Trophoblast cell (in vitro differentiated cells and primary cell): ENCODE data around the gene MAMDC2.

Experiments
- DNase-seq, 2 donors: peaks; one replicate each; pipeline ENCODE4 v3.0.0-alpha.2; 2016
- H2AFZ ChIP-seq: 2 replicates; pipeline ENCODE4 v1.6.1; 2013; ENCODE audit warnings: low read length, moderate library complexity, mild to moderate bottlenecking; ENCODE audit not compliant: insufficient read depth, poor library complexity
- H2AK5ac ChIP-seq: 2 replicates; pipeline ENCODE4 v1.6.1; 2013; ENCODE audit warnings: mild to moderate bottlenecking, low read length
- H2BK120ac ChIP-seq: 2 replicates; pipeline ENCODE4 v1.6.1; 2013; ENCODE audit warnings: low read length, mild to moderate bottlenecking, moderate library complexity; ENCODE audit not compliant: insufficient read depth, poor library complexity
- H2BK12ac ChIP-seq: 2 replicates; pipeline ENCODE4 v1.6.1; 2013; ENCODE audit warnings: mild to moderate bottlenecking, low read length, moderate library complexity
- H2BK5ac ChIP-seq: 2 replicates; pipeline ENCODE4 v1.6.1; 2013; ENCODE audit warnings: low read length, low read depth, moderate library complexity, mild to moderate bottlenecking; ENCODE audit not compliant: poor library complexity
- H3K14ac ChIP-seq: 2 replicates; pipeline ENCODE4 v1.6.1; 2013; ENCODE audit warnings: mild to moderate bottlenecking, low read length
- H3K18ac ChIP-seq: 2 replicates; pipeline ENCODE4 v1.6.1; 2013; ENCODE audit warnings: mild to moderate bottlenecking, low read length
- H3K23ac ChIP-seq: 2 replicates; pipeline ENCODE4 v1.6.1; 2013; ENCODE audit warnings: low read length
- H3K27ac ChIP-seq: 2 replicates; pipeline ENCODE4 v1.5.1; 2013; ENCODE audit warnings: low read depth, mild to moderate bottlenecking, inconsistent platforms, low read length, moderate library complexity
- H3K27me3 ChIP-seq: 2 replicates; pipeline ENCODE4 v1.6.1; 2013; ENCODE audit warnings: inconsistent platforms, mild to moderate bottlenecking, low read length, moderate library complexity; ENCODE audit not compliant: insufficient read depth
- H3K36me3 ChIP-seq, 2 experiments: 1 replicate in 1 of 2; 2 replicates in 1 of 2; pipeline ENCODE4 v1.6.1; 2013; ENCODE audit warnings: low read length in 2 of 2, mild to moderate bottlenecking in 2 of 2, moderate library complexity in 1 of 2; ENCODE audit not compliant: insufficient read depth in 2 of 2, control insufficient read depth in 1 of 2
- H3K4ac ChIP-seq: 2 replicates; pipeline ENCODE4 v1.6.1; 2013; ENCODE audit warnings: low read depth, mild to moderate bottlenecking, low read length, moderate library complexity
- H3K4me1 ChIP-seq, 2 experiments: 1 replicate in 1 of 2; 2 replicates in 1 of 2; pipeline ENCODE4 v1.6.1; 2013; ENCODE audit warnings: low read length in 2 of 2, mild to moderate bottlenecking in 2 of 2, moderate library complexity in 1 of 2; ENCODE audit not compliant: insufficient read depth in 2 of 2, control insufficient read depth in 1 of 2
- H3K4me2 ChIP-seq: 2 replicates; pipeline ENCODE4 v1.6.1; 2013; ENCODE audit warnings: inconsistent platforms, mild to moderate bottlenecking, low read length, moderate library complexity
- H3K4me3 ChIP-seq: 2 replicates; pipeline ENCODE4 v1.5.1; 2013; ENCODE audit warnings: mild to moderate bottlenecking, low read depth, low read length, inconsistent platforms
- H3K79me1 ChIP-seq: one replicate; pipeline ENCODE4 v1.6.1; 2013; ENCODE audit warnings: low read length
- H3K79me2 ChIP-seq: 2 replicates; pipeline ENCODE4 v1.6.1; 2013; ENCODE audit warnings: low read length, mild to moderate bottlenecking; ENCODE audit not compliant: control insufficient read depth, insufficient read depth, poor library complexity
- H3K9ac ChIP-seq: 2 replicates; pipeline ENCODE4 v1.6.1; 2013; ENCODE audit warnings: mild to moderate bottlenecking, low read length
- H3K9me3 ChIP-seq: 2 replicates; pipeline ENCODE4 v1.6.1; 2013; ENCODE audit warnings: low read depth, mild to moderate bottlenecking, control low read depth, inconsistent platforms, low read length; ENCODE audit not compliant: insufficient read depth
- H4K12ac ChIP-seq: 2 replicates; pipeline ENCODE4 v1.6.1; 2013; ENCODE audit warnings: low read depth, mild to moderate bottlenecking, low read length, moderate library complexity
- H4K8ac ChIP-seq: 2 replicates; pipeline ENCODE4 v1.6.1; 2013; ENCODE audit warnings: low read depth, mild to moderate bottlenecking, low read length, moderate library complexity
- H4K91ac ChIP-seq: one replicate; pipeline ENCODE4 v1.6.1; 2013; ENCODE audit warnings: low read depth, mild to moderate bottlenecking, low read length, moderate library complexity
- WGBS: extraction: QIAGEN DNeasy Blood & Tissue Kit; methylation state at CpG from one replicate; pipeline ENCODE4 v1.1.7; 2013; ENCODE audit warnings: missing lambda C conversion rate; ENCODE audit not compliant: insufficient read length, insufficient coverage; ENCODE audit errors: extremely low coverage; 5-methylcytosine and 5-hydroxymethylcytosine counted together

The MAMDC2 gene

DNA sequence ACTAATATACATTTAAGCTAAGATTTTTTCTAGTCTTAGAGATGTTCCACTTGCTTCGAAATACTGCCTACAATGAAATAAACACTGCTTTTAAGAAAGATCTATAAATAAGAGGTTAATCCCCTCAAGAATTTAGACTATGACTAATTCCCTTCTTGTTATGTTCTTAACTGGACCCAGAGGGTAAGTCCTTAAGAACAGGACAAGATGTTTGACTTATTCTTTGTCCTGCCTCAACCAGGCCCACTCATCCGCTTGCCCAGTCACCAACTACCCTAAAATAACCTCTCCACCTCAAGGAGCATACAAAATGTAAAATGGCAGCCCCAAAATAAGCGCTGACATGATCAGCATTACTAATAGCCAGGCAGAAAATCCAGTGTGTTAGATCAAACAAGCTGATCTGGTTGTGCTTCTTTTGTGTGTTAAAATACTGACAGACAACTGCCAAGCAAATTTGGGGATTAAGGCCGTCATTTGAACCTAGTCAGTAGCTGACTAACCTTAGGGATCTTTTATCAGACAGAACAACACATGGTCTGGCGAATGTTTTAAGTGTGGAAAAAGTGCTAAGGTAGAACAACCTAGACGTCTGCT lies 121.5 kb downstream of the MAMDC2 start:
- Histone ChIP-seq H3K36me3 (peaks cover 0 to 2% of the 10 kb centered on the region in 2 experiments), H2AFZ (no peak overlapping the region), H4K12ac (no peak overlapping the region), H3K4ac (no peak overlapping the region), H3K9me3 (no peaks in the 10 kb centered on the region), H3K4me3 (no peak overlapping the region), H4K91ac (no peak overlapping the region), H3K79me1 (no peaks in the 10 kb centered on the region), H3K23ac (no peak overlapping the region), H2BK12ac (no peak overlapping the region), H3K14ac (no peak overlapping the region), H2BK5ac (no peak overlapping the region), H3K4me2 (no peak overlapping the region), H3K79me2 (no peaks in the 10 kb centered on the region), H3K4me1 (peaks cover 2 to 5% of the 10 kb centered on the region in 2 experiments), H2AK5ac (no peak overlapping the region), H3K18ac (no peak overlapping the region), H3K27me3 (no peaks in the 10 kb centered on the region), H2BK120ac (no peak overlapping the region), H3K9ac (no peak overlapping the region), H4K8ac (no peak overlapping the region), H3K27ac (no peak overlapping the region)
- WGBS = no CpG with 5 or more reads among the region's 6 CpGs
- peak in 1 of 2 donors; percentile 32 for DNase-seq

DNA sequence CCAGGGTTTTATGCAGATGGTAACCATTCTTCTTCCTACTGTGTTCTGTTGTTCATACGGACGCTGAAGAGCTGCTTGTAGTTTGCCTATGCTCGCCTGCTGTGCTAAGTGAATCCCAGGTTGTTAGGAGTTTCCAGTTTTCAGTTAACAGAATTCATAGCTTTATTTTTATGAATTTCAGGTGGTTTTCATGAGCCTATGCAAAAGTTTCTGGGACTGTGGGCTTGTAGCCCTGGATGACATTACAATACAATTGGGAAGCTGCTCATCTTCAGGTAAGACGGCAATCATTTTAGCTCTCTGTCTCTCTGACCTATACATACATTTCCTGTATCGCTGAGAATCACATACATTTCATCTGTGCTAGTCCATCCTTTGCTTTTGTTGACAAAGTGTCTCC lies 124.9 kb downstream of the MAMDC2 start:
- Histone ChIP-seq H3K4me2 (no peak overlapping the region), H3K4ac (no peak overlapping the region), H3K9me3 (no peaks in the 10 kb centered on the region), H3K23ac (no peak overlapping the region), H3K27me3 (no peaks in the 10 kb centered on the region), H3K9ac (no peak overlapping the region), H2BK120ac (no peak overlapping the region), H2AK5ac (no peak overlapping the region), H4K12ac (no peak overlapping the region), H3K4me3 (no peak overlapping the region), H3K14ac (no peak overlapping the region), H3K79me2 (no peaks in the 10 kb centered on the region), H3K79me1 (no peaks in the 10 kb centered on the region), H3K36me3 (peaks cover 0 to 2% of the 10 kb centered on the region in 2 experiments), H3K4me1 (peaks cover 2 to 6% of the 10 kb centered on the region in 2 experiments), H2BK5ac (no peak overlapping the region), H2BK12ac (no peak overlapping the region), H3K27ac (no peak overlapping the region), H4K91ac (no peak overlapping the region), H4K8ac (no peak overlapping the region), H2AFZ (no peak overlapping the region), H3K18ac (no peak overlapping the region)
- no peak for DNase-seq
- WGBS = no CpG with 5 or more reads among the region's 5 CpGs

DNA sequence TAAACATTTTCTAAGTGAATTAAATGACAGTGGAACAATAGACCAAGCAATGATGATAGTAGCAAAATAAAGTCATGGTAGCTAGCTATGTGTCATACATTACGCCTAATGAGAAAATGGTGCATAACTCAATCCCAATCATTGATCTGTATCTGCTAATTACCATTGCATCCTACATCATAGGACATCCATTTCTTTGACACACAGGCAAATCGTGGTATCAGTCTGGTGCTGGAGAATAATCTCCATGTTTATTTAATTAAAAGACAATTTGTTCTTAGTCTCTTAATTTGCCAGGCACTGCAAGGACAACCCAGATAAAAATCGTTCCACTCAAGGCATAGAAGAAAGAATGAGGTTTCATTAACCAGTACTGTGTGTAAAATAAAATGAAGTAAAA lies 125.6 kb downstream of the MAMDC2 start:
- Histone ChIP-seq H3K27me3 (no peaks in the 10 kb centered on the region), H3K27ac (no peak overlapping the region), H2AK5ac (no peak overlapping the region), H3K4me3 (no peak overlapping the region), H3K9me3 (no peaks in the 10 kb centered on the region), H2AFZ (no peak overlapping the region), H2BK12ac (no peak overlapping the region), H3K79me2 (no peaks in the 10 kb centered on the region), H4K8ac (no peak overlapping the region), H4K12ac (no peak overlapping the region), H4K91ac (no peak overlapping the region), H3K4me1 (peaks cover 2 to 6% of the 10 kb centered on the region in 2 experiments), H3K23ac (no peak overlapping the region), H3K79me1 (no peaks in the 10 kb centered on the region), H3K4ac (no peak overlapping the region), H2BK120ac (no peak overlapping the region), H3K18ac (no peak overlapping the region), H3K36me3 (peaks cover 0 to 2% of the 10 kb centered on the region in 2 experiments), H3K9ac (no peak overlapping the region), H2BK5ac (no peak overlapping the region), H3K14ac (no peak overlapping the region), H3K4me2 (no peak overlapping the region)
- DNase-seq = no peak
- WGBS = no CpG with 5 or more reads among the region's 3 CpGs

DNA sequence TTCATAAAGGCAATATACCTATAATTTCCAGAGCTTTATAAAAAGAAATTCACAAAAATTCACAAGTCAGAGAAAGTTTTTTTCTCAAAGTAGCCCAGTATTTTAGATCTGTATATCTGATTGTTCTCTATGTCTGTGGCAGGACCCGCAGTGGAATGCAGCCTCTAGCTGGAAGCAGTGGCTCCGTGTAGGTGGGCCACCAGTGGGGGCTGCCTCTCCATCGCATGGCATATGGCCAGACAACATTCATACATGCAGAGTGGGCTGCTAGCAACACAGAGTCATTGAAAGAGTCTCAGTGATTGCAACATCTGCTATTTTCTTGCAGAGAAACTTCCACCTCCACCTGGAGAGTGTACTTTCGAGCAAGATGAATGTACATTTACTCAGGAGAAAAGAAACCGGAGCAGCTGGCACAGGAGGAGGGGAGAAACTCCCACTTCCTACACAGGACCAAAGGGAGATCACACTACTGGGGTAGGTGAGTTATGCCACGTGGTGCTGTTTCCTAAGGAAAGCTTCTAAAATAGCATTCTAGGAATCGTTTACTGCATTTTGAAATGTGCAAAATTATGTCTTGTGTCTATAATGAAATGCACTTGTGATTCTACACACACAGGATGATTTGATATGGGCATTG lies 126.6 kb downstream of the MAMDC2 start:
- H3K27ac ChIP-seq = no peak overlapping the region
- H3K4me3 ChIP-seq = no peak overlapping the region
- peaks cover 0 to 2% of the 10 kb centered on the region in 2 experiments for H3K36me3 ChIP-seq
- H3K9me3 ChIP-seq = no peaks in the 10 kb centered on the region
- no peak overlapping the region for H2BK120ac ChIP-seq
- H2AFZ ChIP-seq = no peak overlapping the region
- H4K8ac ChIP-seq = no peak overlapping the region
- no peaks in the 10 kb centered on the region for H3K79me1 ChIP-seq
- no peak overlapping the region for H3K4ac ChIP-seq
- no peaks in the 10 kb centered on the region for H3K79me2 ChIP-seq
- no peak overlapping the region for H4K91ac ChIP-seq
- H4K12ac ChIP-seq = no peak overlapping the region
- no peak overlapping the region for H3K18ac ChIP-seq
- H3K4me2 ChIP-seq = no peak overlapping the region
- no CpG with 5 or more reads among the region's 7 CpGs for WGBS
- H3K14ac ChIP-seq = no peak overlapping the region
- H2AK5ac ChIP-seq = no peak overlapping the region
- DNase-seq = no peak
- peaks cover 0 to 3% of the 10 kb centered on the region in 2 experiments for H3K4me1 ChIP-seq
- no peak overlapping the region for H3K9ac ChIP-seq
- no peaks in the 10 kb centered on the region for H3K27me3 ChIP-seq
- no peak overlapping the region for H2BK12ac ChIP-seq
- H3K23ac ChIP-seq = no peak overlapping the region
- H2BK5ac ChIP-seq = no peak overlapping the region
